HFF-Myc (cell line): ENCODE data around the gene ODF2.
"Not testable (repeated sequence)": the region's sequence is repeated elsewhere in the genome, so short reads cannot be mapped to it uniquely, and the experiment has no call there.

Experiments
- DNase-seq: peaks from one replicate; pipeline ENCODE4 v3.0.0-alpha.2; 2011; ENCODE audit warnings: low read depth; ENCODE audit errors: extremely low read depth
- H3K4me3 ChIP-seq: replicated peaks from 2 replicates; pipeline ENCODE4 v1.5.1; 2011; ENCODE audit warnings: low read depth, mild to moderate bottlenecking, control low read depth, low read length
- CTCF ChIP-seq: IDR thresholded peaks from 2 replicates; pipeline ENCODE4 v1.5.1; 2012; ENCODE audit warnings: mild to moderate bottlenecking, low read depth, low read length, control low read depth; ENCODE audit errors: missing control alignments

Gene ODF2

GRCh38 chr9:128439273-128439672 is 16.5 kb upstream of the ODF2 start:
- TF ChIP-seq CTCF, result no peak
- DNase-seq, result no peak
- H3K4me3 ChIP-seq, result no peak overlapping the region

GRCh38 chr9:128442150-128442549 is 13.7 kb upstream of the ODF2 start:
- no peak overlapping the region for H3K4me3 ChIP-seq
- no peak for DNase-seq
- no peak for TF ChIP-seq CTCF

- DNase-seq, H3K4me3 ChIP-seq: not testable (repeated sequence)
Observed at GRCh38 chr9:128446505-128446904, 9.3 kb upstream of the ODF2 start.

- TF ChIP-seq CTCF, result no peak
- no peak for DNase-seq
- no peak overlapping the region for H3K4me3 ChIP-seq
Observed at GRCh38 chr9:128448746-128449145, 7.1 kb upstream of the ODF2 start.

DNA sequence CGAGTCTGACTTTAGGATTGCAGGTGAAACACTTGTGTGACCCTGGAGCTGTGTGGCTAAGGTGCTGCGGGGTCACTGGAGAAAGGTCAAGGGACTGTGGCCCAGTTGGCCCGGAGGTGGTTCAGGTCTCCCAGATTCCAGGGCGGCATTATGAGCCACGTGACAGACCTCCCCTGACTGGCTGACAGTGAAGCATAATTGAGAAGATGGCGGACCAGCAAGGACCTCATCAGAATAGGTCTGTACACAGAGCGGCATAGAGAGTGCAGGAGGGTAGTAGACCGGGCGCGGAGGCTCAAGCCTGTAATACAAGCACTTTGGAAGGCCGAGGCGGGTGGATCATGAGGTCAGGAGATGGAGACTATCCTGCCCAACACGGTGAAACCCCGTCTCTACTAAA is 815 bp upstream of the ODF2 start:
- H3K4me3 ChIP-seq, result no peak overlapping the region
- no peak for TF ChIP-seq CTCF
- no peak for DNase-seq

DNA sequence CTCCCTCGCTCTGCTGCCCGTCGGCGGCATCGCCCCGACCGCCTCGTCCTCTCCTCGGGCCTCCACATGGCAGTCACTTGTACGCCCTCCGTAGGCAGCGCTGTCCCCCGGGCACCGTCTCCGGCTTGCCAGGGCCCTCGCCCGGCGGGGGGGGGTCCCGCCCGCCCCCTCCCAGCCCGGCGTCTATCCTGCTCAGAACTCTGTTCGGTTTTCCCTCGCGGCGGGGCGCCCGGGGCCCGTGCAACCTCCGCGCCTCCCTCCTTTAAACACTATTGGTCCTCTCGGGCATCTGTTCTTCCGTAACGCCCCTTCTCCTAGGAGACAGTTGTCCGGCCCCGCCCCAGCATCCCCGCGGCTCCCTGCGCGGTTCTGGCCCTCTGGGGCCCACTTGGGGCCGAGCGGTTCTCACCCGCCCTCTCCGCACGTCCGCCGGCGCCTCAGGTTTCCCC is 831 bp downstream of the ODF2 start:
- no peak for DNase-seq
- TF ChIP-seq CTCF, result no peak
- H3K4me3 ChIP-seq, result peak overlapping the region; percentile 83

DNA sequence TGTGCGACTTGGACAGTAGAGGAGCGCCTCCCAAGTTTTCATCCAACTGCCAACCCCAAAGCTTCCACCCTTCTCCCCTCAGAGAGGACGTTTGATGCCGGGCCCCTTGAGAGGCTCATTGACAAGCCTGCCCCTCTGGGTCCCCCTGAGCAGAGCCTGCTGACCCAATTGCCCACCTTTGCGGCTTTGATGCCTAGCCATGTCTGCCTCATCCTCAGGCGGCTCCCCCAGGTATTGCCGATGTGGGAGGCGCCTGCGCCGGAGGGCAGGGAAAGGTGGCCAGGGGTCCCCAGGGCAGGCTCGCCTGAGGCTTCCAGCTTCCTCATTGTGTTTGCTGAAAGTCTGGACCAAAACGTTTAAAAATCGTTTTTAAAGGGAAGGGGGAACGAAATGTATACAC is 1.4 kb downstream of the ODF2 start:
- DNase-seq, result no peak
- H3K4me3 ChIP-seq, result peak overlapping the region; percentile 83
- TF ChIP-seq CTCF, result no peak

DNA sequence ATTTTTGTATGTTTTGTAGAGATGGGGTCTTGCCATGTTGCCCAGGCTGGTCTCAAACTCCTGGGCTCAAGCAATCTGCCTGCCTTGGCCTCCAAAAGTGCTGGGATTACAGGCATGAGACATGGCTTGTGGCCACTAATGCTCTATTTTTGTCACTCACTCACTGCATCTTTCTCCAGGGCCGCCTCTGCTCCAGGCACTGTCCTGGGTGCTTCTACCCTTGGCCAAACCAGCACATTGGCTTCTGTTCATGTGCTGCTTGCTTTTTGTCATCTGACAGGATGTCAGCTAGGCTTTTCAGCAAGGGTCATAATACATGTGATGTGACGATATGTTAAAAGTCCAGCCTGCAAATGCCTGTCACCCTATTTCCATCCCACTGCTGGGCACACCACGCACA is 3.2 kb downstream of the ODF2 start:
- no peak overlapping the region for H3K4me3 ChIP-seq
- TF ChIP-seq CTCF, result no peak
- DNase-seq, result no peak
